Lung microvascular endothelial cell (primary cell): Measurements from ENCODE around the gene STK10. TPM values are rescaled to one million over a fixed set of nuclear protein-coding genes. Genes with fewer than 3 reads are reported as not detected.
A peak's percentile ranks its signal among the peaks of the same experiment; 100 is the strongest.
"Not testable (repeated sequence)": the region's sequence is repeated elsewhere in the genome, so short reads cannot be mapped to it uniquely, and the experiment has no call there.

Experiments used
- DNase-seq, 2 donors: peaks; one replicate each; pipeline versions ENCODE4 v3.0.0 to v3.0.0-alpha.2; 2010; ENCODE audit warnings: low read depth in 2 of 2
- total RNA-seq: library from RNA; depleted of rRNA; stranded (reverse); fragments of >200 nt; gene quantifications from 2 replicates; pipeline ENCODE4 v1.2.1, GENCODE V29; 2014

The STK10 gene
- total RNA-seq, 1 donor from 2014 or later, result 30.0 TPM

DNA sequence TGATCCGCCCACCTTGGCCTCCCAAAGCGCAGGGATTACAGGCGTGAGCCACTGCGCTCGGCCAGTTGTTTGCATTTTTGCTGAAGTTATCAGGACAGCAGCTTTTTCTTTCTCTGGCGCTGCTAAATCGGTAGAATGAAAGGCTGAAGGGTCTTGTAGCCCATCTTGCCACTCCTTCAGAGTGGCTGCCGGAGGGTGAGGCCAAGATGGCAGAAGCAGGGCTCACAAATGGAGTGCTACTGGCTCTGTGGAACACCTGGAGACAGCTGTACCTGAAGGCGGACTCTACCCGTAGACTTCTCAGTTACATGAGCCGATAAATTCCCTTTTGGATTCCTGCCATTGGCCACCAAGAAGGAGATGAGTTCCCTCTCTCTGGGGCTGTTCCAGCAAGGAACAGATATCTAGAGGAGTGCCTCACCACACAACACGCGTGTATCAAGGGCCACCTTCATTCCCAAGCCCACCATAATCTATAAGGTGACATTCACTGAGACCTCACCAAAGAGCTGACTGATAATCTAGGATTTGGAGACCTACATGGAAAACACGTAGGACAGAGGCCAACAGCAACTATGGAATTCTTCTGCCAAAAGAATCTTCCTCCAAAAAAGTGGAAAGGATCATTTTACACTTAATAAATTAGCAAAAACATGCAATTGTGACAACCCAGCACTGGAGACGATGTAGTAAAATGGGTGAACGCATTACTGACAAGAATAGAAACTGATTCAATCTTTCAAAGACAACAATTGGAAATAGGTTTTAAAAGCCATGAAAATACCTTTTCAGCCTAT lies 21.8 kb downstream of the STK10 start:
- no peak for DNase-seq

DNA sequence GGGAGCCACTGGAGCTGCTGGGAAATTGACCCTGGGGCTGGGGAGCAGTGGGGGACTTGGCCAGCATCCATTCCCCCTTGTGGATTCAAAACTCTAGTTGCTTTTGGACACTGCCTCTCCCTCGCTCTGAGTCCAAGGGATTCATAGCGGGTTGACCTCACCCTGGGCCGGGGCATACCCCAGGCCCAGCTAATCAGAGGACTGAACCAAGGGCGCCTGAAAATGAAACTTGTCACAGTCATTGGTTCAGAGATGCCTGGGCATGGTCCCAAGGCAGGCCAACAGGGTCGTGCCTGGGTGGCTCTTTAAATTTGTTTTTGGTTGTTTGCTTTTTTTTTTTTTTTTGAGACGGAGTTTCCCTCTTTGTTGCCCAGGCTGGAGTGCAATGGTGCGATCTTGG lies 22.6 kb downstream of the STK10 start:
- no peak for DNase-seq

DNA sequence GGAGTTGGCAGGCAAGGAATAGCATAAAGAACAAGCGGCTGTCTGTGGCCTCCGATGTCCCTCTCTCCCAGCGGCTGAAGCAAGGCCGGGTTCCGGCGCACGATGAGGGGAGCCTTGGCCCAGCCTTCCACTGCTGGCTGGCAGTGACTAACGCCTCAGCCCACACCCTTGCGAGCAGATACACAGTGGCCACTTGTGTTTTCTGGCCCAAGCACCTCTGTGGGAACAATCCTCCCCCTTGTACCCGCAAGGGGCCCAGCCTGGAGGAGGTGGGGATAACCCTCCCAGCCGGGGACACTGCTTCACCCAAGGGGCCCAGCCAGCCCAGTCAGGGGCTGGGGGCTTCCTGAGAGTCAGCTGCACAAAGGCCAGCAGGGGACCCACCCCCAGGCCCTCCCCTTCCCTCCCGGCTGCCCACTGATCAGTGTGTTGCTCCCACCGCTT lies 23.2 kb downstream of the STK10 start:
- no peak for DNase-seq

DNA sequence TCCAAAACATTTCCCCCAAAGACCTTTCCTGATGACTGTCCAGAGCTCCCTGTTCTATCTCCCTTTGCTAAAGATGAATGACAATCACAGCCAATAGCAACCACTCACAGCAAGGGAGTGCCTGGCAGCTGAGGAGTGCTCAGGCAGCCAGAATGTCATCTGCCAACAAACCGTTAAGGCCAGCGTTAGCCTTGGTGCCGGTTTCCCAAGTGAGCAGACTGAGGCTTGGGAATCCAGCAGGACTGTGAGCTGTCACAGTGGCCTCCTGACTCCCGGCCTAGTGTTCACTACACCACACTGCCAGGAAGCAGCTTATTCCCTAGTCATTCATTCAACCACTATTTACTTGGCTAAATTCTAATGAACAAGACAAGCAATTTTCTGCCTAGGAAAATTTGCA lies 24.7 kb downstream of the STK10 start:
- no peak for DNase-seq

DNA sequence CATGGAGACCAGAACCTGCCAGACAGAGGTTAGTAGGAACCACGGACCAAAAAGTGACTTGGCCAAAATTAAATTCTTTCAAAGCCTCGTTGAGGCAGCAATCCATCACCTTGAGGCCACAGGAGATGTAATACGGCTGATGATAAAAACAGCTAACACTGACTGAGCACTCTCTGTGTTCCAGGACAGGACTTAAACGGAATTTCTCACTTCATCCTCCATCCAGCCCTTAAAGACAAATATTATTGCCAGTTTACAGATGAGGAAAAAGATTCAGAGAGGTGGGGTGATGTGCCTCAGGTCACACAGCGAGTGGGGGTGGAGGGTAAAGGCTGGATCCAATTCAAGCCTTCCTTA lies 25.1 kb downstream of the STK10 start:
- DNase-seq, result no peak

DNA sequence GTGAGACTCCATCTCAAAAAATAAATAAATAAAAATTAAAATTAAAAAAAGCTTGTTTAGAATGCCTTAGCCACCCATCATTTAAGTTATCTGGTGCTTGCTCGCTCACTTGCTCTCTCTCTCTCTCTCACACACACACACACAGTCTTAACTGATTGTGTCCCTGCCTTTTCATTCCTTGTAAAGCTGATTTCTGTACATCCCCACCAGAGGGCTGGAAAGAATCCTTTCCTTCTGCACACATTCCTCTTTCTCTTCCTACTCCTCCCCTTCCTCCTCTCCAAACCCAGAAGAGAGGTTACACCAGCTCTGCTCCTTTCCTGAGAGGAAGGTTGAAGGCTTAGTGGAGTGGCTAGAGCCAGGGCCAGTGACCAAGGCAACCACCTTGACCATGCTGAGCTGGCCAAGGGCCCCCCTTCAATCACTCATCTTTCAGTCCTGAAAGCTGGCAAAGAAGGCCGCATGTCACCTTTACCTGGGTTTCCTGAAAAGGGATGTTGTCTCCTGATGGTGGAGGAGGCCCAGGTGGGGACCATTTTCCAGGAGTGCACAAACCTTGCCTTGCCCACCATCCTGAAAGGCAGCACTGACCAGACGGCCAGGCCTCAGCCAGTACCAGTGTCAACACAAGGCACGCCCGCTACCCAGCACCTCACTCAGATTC lies 25.6 kb downstream of the STK10 start:
- no peak for DNase-seq

DNA sequence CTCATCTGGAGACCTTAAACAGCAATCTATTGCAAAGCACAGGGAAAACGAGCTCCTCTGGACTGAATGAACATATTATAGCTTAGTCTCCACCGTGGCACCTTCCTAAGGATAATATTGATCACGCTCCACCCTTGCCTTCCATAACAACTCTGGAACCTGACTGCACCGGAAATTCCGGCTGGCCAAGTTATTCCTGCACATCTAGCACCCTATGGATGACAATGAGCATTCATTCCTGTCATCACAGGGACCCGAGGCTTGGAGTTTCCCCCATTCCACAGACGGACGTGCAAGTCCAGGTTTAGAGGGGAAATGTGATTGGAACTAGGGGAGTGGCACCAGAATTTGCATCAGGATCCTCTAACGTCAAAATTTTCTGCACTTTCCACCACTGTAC lies 27.5 kb downstream of the STK10 start:
- no peak for DNase-seq

DNA sequence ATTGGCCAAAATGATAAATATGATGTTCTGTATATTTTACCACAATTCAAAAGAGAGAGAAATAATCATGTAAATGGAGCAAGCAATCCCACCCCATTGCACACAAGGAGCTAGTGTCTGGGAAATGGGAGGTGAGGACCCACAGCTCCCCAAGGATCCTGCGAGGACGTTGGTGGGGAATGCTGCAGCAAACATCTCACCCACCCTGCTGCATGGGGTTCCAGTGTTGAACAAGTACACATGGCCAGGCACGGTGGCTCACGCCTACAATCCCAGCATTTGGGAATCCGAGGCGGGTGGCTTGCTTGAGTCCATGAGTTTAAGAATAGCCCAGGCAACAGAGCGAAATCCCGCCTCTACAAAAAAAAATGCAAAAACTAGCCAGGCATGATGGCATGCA lies 29.0 kb downstream of the STK10 start:
- DNase-seq, result no peak

DNA sequence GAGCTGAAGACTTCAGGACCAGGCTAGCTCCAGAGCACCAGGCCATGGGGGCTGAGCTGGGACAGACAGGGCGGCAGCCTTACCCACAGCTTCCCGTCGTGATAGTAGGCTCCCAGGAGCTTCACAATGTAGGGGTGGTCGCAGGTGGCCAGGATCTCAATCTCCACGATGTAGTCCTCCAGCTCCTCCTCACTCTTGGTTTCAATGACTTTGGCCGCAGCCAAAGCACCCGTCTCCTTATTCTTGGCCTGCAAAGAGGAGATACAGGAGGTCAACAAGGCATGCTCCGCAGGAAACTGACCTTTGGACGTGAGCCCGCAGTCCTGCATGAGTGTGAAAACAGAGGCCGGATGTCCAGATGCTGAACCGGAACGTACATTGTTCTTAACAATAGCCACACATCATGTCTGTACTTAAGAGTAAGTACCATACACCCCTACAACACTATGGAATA lies 31.5 kb downstream of the STK10 start:
- peak; percentile 92 to 97 for DNase-seq

DNA sequence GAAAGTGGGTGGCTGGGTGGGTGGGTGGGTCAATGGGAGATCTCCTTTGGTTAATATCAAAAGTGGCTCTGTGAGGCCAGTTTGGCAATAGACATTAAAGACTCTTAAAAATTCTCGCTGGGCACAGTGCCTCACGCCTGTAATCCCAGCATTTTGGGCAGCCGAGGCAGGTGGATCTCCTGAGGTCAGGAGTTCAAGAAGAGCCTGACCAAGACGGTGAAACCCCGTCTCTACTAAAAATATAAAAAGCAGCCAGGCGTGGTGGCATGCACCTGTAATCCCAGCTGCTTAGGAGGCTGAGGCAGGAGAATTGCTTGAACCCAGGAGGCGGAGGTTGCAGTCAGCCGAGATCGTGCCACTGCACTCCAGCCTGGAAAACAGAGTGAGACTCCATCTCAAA lies 32.9 kb downstream of the STK10 start:
- not testable (repeated sequence) for DNase-seq

DNA sequence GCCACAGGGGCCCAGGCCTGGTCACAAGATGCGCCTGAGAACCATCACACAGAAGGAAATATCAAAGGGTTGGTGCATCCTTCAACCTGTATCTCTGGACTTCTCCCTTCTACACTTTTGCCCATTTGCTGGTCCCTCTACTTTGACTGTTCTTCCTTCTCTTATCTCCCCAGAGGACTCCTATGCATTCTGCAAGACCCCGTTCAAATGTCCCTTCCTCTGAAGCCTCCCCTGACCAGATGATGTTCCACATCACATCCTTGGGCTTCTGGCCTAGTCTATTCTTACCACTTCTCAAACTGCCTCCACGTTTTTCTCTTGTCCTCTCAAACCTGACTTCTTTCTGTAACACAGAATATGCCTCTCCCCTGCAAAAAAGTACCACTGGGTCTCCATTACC lies 34.3 kb downstream of the STK10 start:
- no peak for DNase-seq

DNA sequence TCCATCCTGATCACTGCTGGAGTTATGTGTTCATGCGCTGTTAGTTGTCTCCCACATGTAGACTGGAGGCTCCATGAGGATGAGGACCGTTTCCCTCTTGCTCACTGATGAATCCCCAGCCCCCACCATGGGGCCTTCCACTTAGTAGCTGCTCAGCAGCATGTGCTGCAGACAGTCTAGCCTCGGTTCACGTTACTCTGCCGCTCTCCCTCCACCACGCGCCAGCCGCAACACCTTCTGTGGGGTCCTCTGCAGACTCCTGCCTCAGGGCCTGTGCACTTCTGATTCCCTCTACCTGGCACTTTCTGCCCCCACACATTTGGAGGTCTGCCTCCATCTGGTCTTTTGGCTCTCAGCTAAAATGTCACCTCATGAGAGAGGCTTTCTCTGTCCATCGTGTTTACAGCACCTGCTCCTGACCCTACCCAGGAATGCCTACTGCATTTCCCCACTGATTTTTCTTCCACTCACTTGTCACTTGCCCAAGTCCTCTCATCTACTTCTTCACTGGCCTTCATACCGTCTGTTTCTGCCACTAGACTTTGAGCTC lies 36.3 kb downstream of the STK10 start:
- no peak for DNase-seq

DNA sequence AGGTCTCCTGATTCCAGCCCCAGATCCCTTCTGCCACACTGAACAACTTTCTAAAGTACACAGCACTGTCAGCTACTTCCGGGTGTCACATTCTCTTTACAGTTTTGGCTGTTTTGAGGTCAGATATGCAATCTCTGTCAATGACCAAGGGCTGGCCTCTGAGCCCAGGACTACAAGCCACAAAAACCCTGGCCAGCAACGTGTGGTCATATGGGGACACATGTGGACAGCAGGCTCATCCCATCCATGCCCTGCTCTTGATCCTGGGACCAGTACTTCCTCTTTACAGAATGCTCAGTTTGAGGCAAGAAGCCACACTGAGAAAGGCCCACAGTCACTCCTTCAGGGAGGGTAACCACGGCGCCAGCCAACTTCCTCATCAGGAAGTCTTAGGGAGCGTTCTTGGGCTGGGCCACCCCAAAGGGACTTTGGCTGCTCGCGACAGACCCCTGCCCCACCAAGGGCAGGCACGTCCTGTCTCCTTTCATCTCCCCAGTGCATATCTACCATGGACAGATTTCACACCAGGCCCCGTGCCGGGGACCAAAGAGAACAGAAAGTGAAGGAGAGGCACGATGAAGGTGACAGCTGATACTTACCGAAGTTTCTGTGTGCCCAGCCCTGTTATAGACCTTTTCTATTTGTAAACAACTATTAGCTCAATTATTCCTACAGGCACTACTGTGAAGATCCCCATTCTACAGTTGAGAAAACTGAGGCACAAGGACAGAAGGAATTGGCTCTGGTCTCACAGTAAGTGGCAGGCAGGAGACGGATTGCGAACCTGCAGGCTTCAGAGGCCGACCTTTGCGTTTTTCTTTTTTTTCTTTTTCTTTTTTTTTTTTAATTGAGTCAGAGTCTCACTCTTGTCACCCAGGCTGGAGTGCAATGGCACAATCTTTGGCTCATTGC lies 37.3 kb downstream of the STK10 start:
- DNase-seq, result no peak

DNA sequence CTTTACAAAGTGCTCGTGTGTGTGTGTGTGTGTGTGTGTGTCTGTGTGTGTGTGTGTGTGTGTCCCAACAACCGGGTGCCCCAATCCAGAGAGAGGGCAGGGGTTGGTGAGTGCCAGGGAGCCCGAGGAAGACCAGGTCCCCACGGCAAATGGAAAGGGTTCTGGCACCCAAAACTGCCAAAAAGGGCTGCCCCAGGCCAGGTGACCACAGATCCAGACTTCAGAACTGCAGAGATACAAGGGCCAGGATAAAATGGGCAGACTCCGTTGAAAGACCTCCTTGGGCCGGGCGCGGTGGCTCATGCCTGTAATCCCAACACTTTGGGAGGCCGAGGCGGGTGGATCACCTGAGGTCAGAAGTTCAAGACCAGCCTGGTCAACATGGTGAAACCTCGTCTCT lies 38.5 kb downstream of the STK10 start:
- not testable (repeated sequence) for DNase-seq

DNA sequence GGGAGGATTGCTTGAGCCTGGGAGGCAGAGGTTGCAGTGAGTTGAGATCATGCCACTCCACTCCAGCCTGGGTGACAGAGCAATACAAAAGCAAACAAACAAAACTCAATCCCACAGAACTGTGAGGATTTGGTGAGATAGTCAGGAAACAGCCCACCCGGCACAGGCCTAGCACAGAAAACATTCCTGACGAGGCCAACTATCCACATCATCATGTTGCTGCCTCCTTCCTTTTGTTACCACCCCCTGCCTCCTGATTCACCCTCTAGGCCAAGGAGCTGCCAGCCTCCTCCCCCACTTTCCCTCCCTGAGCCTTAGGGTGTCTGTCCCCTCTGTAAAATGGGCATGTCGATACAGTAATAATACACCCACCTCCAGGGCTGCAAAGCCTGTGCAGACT lies 39.0 kb downstream of the STK10 start:
- peak; percentile 43 to 65 for DNase-seq

DNA sequence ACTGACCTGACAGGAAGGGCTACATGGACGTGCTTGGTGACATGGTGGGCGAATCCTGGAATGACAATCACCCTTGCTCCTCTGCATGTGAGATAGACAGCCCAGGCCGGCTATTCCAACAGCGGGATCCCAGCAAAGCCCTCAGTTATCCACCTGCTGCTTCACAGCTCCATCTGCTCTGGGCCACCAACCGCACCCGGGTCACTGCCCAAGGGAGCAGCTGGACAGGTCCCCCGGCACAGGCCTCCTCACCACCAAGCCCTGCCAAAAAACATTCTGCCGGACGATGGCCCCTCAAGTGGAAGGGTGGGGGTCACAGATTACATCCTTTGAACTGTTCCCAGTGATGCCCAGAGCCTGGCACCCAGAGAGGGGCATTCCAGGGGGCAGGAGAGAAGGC lies 39.6 kb downstream of the STK10 start:
- no peak for DNase-seq

DNA sequence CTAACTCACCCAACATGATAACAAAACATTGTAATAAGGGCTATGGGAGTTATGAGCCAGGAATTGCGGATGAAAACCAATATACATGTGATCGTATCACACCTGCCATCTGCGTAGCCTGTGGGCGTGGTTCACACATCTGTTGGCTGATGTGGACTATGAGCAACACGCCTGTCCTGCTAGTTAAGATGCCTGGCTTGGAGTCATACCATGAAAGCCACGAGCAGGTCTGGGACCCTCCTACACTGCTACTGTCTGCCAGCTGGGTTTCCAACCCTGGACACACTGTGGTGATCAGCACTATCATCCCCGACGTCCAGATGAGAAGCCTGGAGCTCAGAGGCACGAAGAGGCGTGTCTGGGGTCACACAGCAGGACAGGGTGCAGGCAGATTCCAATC lies 40.2 kb downstream of the STK10 start:
- DNase-seq, result no peak

DNA sequence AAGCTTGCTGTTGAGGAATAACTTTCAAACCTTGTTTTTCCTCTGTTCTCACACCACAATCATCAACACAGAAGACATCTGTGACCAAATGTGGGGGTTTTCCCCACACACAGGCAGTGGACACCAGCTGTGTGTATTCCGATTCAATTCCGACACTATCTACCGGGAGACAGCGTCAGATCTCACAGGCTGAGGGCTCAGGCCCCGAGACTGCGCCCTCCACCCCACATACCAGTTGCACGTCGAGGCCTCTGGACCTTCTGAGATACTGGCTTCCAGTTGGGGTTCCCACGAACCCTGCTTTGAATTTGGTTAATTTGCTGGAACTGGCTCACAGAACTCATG lies 41.3 kb downstream of the STK10 start:
- DNase-seq, result no peak

DNA sequence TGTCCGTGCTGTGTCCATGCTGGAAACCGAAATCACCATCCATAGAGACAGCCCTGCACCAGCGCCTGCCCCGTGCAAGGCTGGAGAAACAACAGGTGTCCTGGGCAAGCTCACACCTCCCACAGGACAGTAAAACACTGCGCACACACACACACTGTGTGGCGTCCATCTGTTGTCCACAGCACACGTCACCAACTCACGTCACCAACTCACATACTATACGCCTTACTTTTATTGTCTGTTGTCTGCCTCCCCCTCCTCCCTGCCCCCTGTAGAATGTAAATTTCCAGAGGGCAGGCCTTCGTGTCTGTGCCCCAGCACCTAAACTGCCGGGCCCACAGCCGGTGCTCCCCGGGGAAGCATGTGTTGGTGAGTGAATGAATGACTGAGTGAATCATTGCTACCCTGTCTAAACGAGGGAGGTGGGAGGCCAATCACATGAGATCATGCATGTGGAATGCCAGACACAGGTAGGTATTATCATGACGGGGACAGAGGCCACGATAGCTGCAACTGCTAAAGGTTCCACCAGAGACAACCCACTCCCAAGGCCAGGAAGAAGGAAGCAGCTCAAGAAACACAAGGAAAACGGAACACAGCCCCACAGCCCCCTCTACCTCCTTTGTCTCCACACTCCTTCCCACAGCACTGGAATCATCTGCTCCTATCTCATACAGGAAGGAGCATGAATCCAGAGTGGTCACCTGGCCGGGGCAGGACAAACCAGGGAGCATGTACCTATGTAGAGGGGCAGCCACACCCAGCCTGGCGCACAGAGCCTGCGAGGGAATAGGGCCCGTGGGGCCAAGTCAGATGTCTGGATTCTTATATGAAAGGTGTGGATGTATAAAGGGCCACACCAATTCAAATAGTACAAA lies 41.9 kb downstream of the STK10 start:
- DNase-seq, result no peak

DNA sequence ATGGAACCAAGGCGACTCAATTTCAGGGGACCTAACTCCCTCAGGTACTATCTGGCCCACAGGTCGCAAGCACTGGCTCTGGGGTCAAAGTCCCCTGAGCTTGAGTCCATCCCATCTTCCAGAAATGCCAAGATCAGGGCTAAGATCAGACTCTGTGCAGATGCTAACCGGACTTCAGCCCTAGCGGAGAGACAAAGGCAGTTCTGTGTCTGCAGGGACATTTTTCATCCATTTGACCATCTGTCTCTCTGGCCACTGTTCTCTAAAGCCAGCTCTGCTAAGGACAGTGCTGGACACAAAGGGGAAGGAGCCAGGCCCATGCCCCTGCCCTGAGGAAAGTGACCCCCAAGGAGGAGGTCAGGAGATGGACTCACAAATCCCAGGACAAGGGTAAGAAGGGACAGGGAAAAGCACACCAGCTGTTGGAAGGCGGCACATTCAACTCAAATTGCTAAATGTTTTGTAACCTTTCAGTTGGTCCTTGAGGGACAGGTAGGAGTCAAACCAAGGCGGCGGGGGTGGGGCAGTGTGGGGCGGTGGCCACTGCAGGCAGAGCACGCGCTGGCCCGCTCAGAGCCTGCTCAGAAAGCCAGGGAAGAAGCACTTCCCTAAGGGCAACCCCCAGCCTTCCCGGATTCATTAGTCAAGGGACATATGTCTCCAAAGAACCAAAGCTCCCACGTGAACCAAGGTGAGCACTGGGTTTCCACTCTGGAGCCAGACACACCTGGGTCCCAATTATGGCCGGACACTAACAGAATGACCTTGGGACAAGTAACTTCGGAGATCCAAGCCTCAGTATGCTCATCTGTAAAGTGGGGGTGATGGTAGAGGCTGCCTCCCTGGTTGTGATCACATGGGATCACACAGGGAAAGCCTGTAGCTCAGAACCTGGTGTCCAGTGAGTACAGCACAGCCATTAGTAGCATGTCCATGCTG lies 42.8 kb downstream of the STK10 start:
- DNase-seq, result no peak
